HUDEP-2 (cell line): ENCODE results near the gene DYNC2H1.

Experiments used
- DNase-seq, 76 experiments: peaks; one replicate each; lab custom pipeline; 2025; ENCODE audit not compliant: unreplicated experiment in 76 of 76; lab: John Stamatoyannopoulos, UW

DYNC2H1 gene

GRCh38 chr11:103266167-103266831 lies 157.1 kb downstream of the DYNC2H1 start:
- no peak for DNase-seq

GRCh38 chr11:103272876-103273275 lies 163.7 kb downstream of the DYNC2H1 start:
- no peak for DNase-seq

GRCh38 chr11:103274025-103274424 lies 164.8 kb downstream of the DYNC2H1 start:
- no peak for DNase-seq

GRCh38 chr11:103279821-103280220 lies 170.6 kb downstream of the DYNC2H1 start:
- DNase-seq, result no peak

- no peak for DNase-seq
Measured at GRCh38 chr11:103281301-103281700, 172.1 kb downstream of the DYNC2H1 start.

GRCh38 chr11:103284260-103284659 lies 175.0 kb downstream of the DYNC2H1 start:
- no peak for DNase-seq

GRCh38 chr11:103294516-103294915 lies 185.3 kb downstream of the DYNC2H1 start:
- no peak for DNase-seq

GRCh38 chr11:103295704-103296103 lies 186.5 kb downstream of the DYNC2H1 start:
- DNase-seq, result no peak

- no peak for DNase-seq
Measured at GRCh38 chr11:103297900-103298299, 188.7 kb downstream of the DYNC2H1 start.

GRCh38 chr11:103315248-103315647 lies 206.0 kb downstream of the DYNC2H1 start:
- no peak for DNase-seq

- DNase-seq, result no peak
Measured at GRCh38 chr11:103317118-103317517, 207.9 kb downstream of the DYNC2H1 start.

GRCh38 chr11:103322821-103323220 lies 213.6 kb downstream of the DYNC2H1 start:
- no peak for DNase-seq

GRCh38 chr11:103325686-103326069 lies 216.5 kb downstream of the DYNC2H1 start:
- DNase-seq, result no peak

GRCh38 chr11:103326070-103326794 lies 217.0 kb downstream of the DYNC2H1 start:
- DNase-seq, result peak in 38 of 76 experiments; percentile 3 to 74 (median 38)

GRCh38 chr11:103327721-103328120 lies 218.5 kb downstream of the DYNC2H1 start:
- no peak for DNase-seq

- DNase-seq, result no peak
Measured at GRCh38 chr11:103332409-103332808, 223.2 kb downstream of the DYNC2H1 start.

GRCh38 chr11:103338621-103339484 lies 229.6 kb downstream of the DYNC2H1 start:
- DNase-seq, result peak in 2 of 76 experiments; percentile 2 to 20

- no peak for DNase-seq
Measured at GRCh38 chr11:103339485-103339857, 230.2 kb downstream of the DYNC2H1 start.

GRCh38 chr11:103340956-103341355 lies 231.7 kb downstream of the DYNC2H1 start:
- no peak for DNase-seq

- DNase-seq, result no peak
Measured at GRCh38 chr11:103344886-103345285, 235.7 kb downstream of the DYNC2H1 start.

GRCh38 chr11:103349595-103349994 lies 240.4 kb downstream of the DYNC2H1 start:
- no peak for DNase-seq
